GM23338 (cell line): ENCODE measurements around the gene ST6GALNAC3. TPM values are rescaled to one million over a fixed set of nuclear protein-coding genes. Genes with fewer than 3 reads are reported as not detected.

ENCODE experiments used
- ATAC-seq: fragments of 200-7000 bp; cut with Tn5 transposase; 3 replicates; pipeline ENCODE4 v1.9.1; 2020
- DNase-seq: peaks from one replicate; pipeline ENCODE4 v3.0.0-alpha.2; 2015; ENCODE audit warnings: low spot score
- H2AFZ ChIP-seq: fragments of 200-600 bp; sonication (generic); 2 replicates; pipeline ENCODE4 v1.8.0; 2016; ENCODE audit warnings: antibody characterized with exemption, mild to moderate bottlenecking, moderate library complexity
- H3F3A ChIP-seq: fragments of 200-600 bp; sonication (generic); replicated peaks from 2 replicates; pipeline ENCODE4 v1.8.0; 2017; ENCODE audit warnings: antibody characterized with exemption, mixed run types, low read depth
- H3K27ac ChIP-seq: fragments of 200-600 bp; sonication (generic); 2 replicates; pipeline ENCODE4 v1.6.1; 2016; ENCODE audit warnings: low read depth
- H3K27me3 ChIP-seq: fragments of 200-600 bp; sonication (generic); 2 replicates; pipeline ENCODE4 v1.8.0; 2016; ENCODE audit warnings: mild to moderate bottlenecking, mixed run types, moderate library complexity; ENCODE audit not compliant: insufficient read depth
- H3K36me3 ChIP-seq: fragments of 200-600 bp; sonication (generic); 2 replicates; pipeline ENCODE4 v1.8.0; 2016; ENCODE audit warnings: mild to moderate bottlenecking; ENCODE audit not compliant: insufficient read depth
- H3K4me1 ChIP-seq: fragments of 200-600 bp; sonication (generic); 2 replicates; pipeline ENCODE4 v1.8.0; 2016; ENCODE audit warnings: mild to moderate bottlenecking, moderate library complexity; ENCODE audit not compliant: insufficient read depth
- H3K4me2 ChIP-seq: fragments of 200-600 bp; sonication (generic); 2 replicates; pipeline ENCODE4 v1.7.1; 2017; ENCODE audit warnings: mixed run types
- H3K4me3 ChIP-seq: fragments of 200-600 bp; sonication (generic); 2 replicates; pipeline ENCODE4 v1.6.1; 2016; ENCODE audit warnings: mixed run types
- H3K79me2 ChIP-seq: fragments of 200-600 bp; sonication (generic); replicated peaks from 2 replicates; pipeline ENCODE4 v1.8.0; 2017; ENCODE audit warnings: mild to moderate bottlenecking; ENCODE audit not compliant: insufficient read depth
- H3K9me2 ChIP-seq: fragments of 200-600 bp; sonication (generic); 2 replicates; pipeline ENCODE4 v1.8.0; 2017; ENCODE audit not compliant: insufficient read depth
- H4K20me1 ChIP-seq: fragments of 200-600 bp; sonication (generic); replicated peaks from 2 replicates; pipeline ENCODE4 v1.8.0; 2017; ENCODE audit warnings: mild to moderate bottlenecking; ENCODE audit not compliant: insufficient read depth
- H3K27ac Mint-ChIP-seq: 2 replicates; pipeline ENCODE4 v1.8.0; 2020; ENCODE audit warnings: inconsistent platforms, mild to moderate bottlenecking, moderate library complexity, mixed read lengths
- H3K27me3 Mint-ChIP-seq: 3 replicates; pipeline ENCODE4 v1.8.0; 2022; ENCODE audit warnings: low read depth, mild to moderate bottlenecking, moderate library complexity, mixed read lengths, inconsistent platforms; ENCODE audit not compliant: insufficient read depth, poor library complexity
- H3K36me3 Mint-ChIP-seq: 3 replicates; pipeline ENCODE4 v1.8.0; 2021; ENCODE audit warnings: low read depth, mild to moderate bottlenecking, inconsistent platforms, moderate library complexity, mixed read lengths
- H3K4me1 Mint-ChIP-seq: 3 replicates; pipeline ENCODE4 v1.8.0; 2020; ENCODE audit warnings: mild to moderate bottlenecking, inconsistent platforms, mixed read lengths
- H3K4me3 Mint-ChIP-seq: 3 replicates; pipeline ENCODE4 v1.8.0; 2021; ENCODE audit warnings: moderate library complexity, mild to moderate bottlenecking, inconsistent platforms, mixed read lengths
- H3K9me3 Mint-ChIP-seq: 3 replicates; pipeline ENCODE4 v1.8.0; 2020; ENCODE audit warnings: moderate library complexity, mild to moderate bottlenecking, inconsistent platforms, mixed read lengths
- CREB1 ChIP-seq: fragments of 250-450 bp; sonication (Bioruptor Pico); IDR thresholded peaks from 2 replicates; pipeline ENCODE4 v1.5.0; 2020; ENCODE audit warnings: low read depth, mild to moderate bottlenecking, moderate library complexity
- EZH2 ChIP-seq: fragments of 200-600 bp; sonication (generic); IDR thresholded peaks from one replicate; pipeline ENCODE4 v1.8.0; 2017; ENCODE audit warnings: antibody characterized with exemption, mild to moderate bottlenecking, low read depth; ENCODE audit not compliant: unreplicated experiment
- EZH2phosphoT487 ChIP-seq: fragments of 200-600 bp; sonication (generic); IDR thresholded peaks from one replicate; pipeline ENCODE4 v1.8.1; 2018; ENCODE audit warnings: antibody characterized with exemption; ENCODE audit not compliant: unreplicated experiment
- JUNB ChIP-seq: IDR thresholded peaks from one replicate; pipeline ENCODE4 v1.6.1; 2016; ENCODE audit warnings: antibody characterized with exemption; ENCODE audit not compliant: unreplicated experiment
- NANOG ChIP-seq: IDR thresholded peaks from 2 replicates; pipeline ENCODE4 v1.6.1; 2016; ENCODE audit warnings: antibody characterized with exemption, borderline replicate concordance
- POLR2AphosphoS5 ChIP-seq: IDR thresholded peaks from 2 replicates; pipeline ENCODE4 v1.6.1; 2016; ENCODE audit warnings: antibody characterized with exemption, low read depth
- STAT1 ChIP-seq: IDR thresholded peaks from one replicate; pipeline ENCODE4 v1.6.1; 2016; ENCODE audit warnings: antibody characterized with exemption; ENCODE audit not compliant: unreplicated experiment
- ZNF114 ChIP-seq: fragments of 250-450 bp; sonication (Bioruptor Pico); IDR thresholded peaks from 2 replicates; pipeline ENCODE4 v1.5.0; 2020; ENCODE audit warnings: mild to moderate bottlenecking, moderate library complexity
- ZNF331 ChIP-seq: fragments of 250-450 bp; sonication (Bioruptor Pico); IDR thresholded peaks from 2 replicates; pipeline ENCODE4 v1.5.0; 2020; ENCODE audit warnings: low read depth, mild to moderate bottlenecking, moderate library complexity
- polyA plus RNA-seq: library from polyadenylated mRNA; unstranded; fragments of >200 nt; fragmentation: Nextera tagmentation; extraction: Ambion mirVana; gene quantifications from 2 replicates; pipeline ENCODE4 v1.2.1, GENCODE V29; 2016
- total RNA-seq: library from RNA; depleted of rRNA; stranded (reverse); fragments of >200 nt; shearing (Covaris generic); gene quantifications from 2 replicates; pipeline ENCODE4 v1.2.3, GENCODE V29; 2014
- TF ChIP-seq, protein P1 (sequence below), 2 experiments: fragments of 200-600 bp in 1 of 2; sonication (generic) in 1 of 2; conservative IDR thresholded peaks; 2 replicates each; pipeline versions ENCODE4 v1.5.1 to v1.6.1; 2016 to 2017; ENCODE audit warnings: antibody characterized with exemption in 2 of 2, low read depth in 2 of 2, mild to moderate bottlenecking in 2 of 2, moderate library complexity in 1 of 2
- TF ChIP-seq, protein P2 (sequence below): IDR thresholded peaks from 2 replicates; pipeline ENCODE4 v1.6.1; 2016; ENCODE audit warnings: antibody characterized with exemption
- TF ChIP-seq, protein P3 (sequence below): fragments of 250-450 bp; sonication (Bioruptor Pico); IDR thresholded peaks from 2 replicates; pipeline ENCODE4 v1.5.0; 2020; ENCODE audit warnings: mild to moderate bottlenecking, moderate library complexity

Gene ST6GALNAC3
- total and polyA plus RNA-seq, 2 experiments from 2014 or later: 4.7 to 11.6 TPM

DNA sequence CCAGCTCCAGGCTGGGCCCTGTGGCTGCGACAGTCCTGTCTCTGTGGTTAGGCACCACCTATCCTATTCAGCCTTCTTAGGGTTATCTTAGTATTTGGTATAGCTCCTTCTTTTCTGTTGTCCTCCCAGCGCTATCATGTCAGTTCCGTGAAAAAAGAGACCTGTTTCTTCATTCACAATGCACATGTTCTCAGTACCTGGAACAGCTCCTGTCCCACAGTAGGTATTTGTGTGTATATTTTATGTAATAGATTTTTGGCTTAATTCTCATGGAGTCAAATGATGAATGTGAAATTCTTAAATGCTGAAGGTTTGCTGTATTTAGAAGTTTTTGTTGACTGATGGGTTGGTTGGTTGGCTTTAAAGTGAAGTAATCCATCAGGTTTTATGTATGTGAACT, 279.7 kb downstream of the ST6GALNAC3 start (continued):
- no peak for TF ChIP-seq STAT1
- no peak for TF ChIP-seq EZH2
- TF ChIP-seq, protein P1, sequence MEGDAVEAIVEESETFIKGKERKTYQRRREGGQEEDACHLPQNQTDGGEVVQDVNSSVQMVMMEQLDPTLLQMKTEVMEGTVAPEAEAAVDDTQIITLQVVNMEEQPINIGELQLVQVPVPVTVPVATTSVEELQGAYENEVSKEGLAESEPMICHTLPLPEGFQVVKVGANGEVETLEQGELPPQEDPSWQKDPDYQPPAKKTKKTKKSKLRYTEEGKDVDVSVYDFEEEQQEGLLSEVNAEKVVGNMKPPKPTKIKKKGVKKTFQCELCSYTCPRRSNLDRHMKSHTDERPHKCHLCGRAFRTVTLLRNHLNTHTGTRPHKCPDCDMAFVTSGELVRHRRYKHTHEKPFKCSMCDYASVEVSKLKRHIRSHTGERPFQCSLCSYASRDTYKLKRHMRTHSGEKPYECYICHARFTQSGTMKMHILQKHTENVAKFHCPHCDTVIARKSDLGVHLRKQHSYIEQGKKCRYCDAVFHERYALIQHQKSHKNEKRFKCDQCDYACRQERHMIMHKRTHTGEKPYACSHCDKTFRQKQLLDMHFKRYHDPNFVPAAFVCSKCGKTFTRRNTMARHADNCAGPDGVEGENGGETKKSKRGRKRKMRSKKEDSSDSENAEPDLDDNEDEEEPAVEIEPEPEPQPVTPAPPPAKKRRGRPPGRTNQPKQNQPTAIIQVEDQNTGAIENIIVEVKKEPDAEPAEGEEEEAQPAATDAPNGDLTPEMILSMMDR (conservative IDR thresholded peaks at IDR 0.05; ENCODE audit: low read depth in 2 of 2): no peak
- no peak for TF ChIP-seq NANOG
- TF ChIP-seq POLR2AphosphoS5: no peak
- TF ChIP-seq, protein P2, sequence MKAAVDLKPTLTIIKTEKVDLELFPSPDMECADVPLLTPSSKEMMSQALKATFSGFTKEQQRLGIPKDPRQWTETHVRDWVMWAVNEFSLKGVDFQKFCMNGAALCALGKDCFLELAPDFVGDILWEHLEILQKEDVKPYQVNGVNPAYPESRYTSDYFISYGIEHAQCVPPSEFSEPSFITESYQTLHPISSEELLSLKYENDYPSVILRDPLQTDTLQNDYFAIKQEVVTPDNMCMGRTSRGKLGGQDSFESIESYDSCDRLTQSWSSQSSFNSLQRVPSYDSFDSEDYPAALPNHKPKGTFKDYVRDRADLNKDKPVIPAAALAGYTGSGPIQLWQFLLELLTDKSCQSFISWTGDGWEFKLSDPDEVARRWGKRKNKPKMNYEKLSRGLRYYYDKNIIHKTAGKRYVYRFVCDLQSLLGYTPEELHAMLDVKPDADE: no peak
- TF ChIP-seq JUNB: no peak

DNA sequence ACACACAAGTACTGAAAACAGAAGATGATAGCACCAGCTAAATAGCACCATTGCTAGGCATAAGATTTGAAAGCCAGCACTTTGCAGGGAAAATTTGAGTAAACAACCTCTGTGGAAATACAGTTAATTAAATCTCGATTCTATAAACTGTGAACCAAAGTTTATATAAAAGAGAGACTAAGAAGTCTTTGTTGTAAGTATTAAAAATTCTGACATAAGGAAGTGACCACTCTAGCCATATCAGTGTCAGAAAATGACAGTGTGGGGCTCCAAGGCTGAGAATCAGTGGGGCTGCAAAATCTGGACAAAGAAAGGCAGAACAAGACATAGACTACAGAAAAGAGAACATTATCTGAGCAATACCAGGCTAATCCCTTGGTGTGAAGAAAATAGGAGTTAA, 292.2 kb downstream of the ST6GALNAC3 start:
- ATAC-seq: no peak
- Mint-ChIP-seq H3K9me3 (no peaks in the 10 kb centered on the region), H3K27me3 (no peaks in the 10 kb centered on the region), H3K27ac (no peak overlapping the region), H3K4me3 (no peak overlapping the region), H3K36me3 (no peaks in the 10 kb centered on the region), H3K4me1 (peaks cover 9% of the 10 kb centered on the region)
- H2AFZ ChIP-seq: no peak overlapping the region
- peaks cover 10% of the 10 kb centered on the region; the same call in 1 of the 2 replicates for H3K4me1 ChIP-seq
- no peak overlapping the region for H3K4me2 ChIP-seq
- peaks cover 8% of the 10 kb centered on the region; the same call in 1 of the 2 replicates for H3K9me2 ChIP-seq
- no peaks in the 10 kb centered on the region for H3K79me2 ChIP-seq
- no peak overlapping the region for H3K4me3 ChIP-seq
- no peaks in the 10 kb centered on the region for H3F3A ChIP-seq
- no peaks in the 10 kb centered on the region for H3K27me3 ChIP-seq
- H3K36me3 ChIP-seq: no peaks in the 10 kb centered on the region
- no peak for DNase-seq
- no peak overlapping the region for H3K27ac ChIP-seq
- H4K20me1 ChIP-seq: no peaks in the 10 kb centered on the region
- TF ChIP-seq, protein P3, sequence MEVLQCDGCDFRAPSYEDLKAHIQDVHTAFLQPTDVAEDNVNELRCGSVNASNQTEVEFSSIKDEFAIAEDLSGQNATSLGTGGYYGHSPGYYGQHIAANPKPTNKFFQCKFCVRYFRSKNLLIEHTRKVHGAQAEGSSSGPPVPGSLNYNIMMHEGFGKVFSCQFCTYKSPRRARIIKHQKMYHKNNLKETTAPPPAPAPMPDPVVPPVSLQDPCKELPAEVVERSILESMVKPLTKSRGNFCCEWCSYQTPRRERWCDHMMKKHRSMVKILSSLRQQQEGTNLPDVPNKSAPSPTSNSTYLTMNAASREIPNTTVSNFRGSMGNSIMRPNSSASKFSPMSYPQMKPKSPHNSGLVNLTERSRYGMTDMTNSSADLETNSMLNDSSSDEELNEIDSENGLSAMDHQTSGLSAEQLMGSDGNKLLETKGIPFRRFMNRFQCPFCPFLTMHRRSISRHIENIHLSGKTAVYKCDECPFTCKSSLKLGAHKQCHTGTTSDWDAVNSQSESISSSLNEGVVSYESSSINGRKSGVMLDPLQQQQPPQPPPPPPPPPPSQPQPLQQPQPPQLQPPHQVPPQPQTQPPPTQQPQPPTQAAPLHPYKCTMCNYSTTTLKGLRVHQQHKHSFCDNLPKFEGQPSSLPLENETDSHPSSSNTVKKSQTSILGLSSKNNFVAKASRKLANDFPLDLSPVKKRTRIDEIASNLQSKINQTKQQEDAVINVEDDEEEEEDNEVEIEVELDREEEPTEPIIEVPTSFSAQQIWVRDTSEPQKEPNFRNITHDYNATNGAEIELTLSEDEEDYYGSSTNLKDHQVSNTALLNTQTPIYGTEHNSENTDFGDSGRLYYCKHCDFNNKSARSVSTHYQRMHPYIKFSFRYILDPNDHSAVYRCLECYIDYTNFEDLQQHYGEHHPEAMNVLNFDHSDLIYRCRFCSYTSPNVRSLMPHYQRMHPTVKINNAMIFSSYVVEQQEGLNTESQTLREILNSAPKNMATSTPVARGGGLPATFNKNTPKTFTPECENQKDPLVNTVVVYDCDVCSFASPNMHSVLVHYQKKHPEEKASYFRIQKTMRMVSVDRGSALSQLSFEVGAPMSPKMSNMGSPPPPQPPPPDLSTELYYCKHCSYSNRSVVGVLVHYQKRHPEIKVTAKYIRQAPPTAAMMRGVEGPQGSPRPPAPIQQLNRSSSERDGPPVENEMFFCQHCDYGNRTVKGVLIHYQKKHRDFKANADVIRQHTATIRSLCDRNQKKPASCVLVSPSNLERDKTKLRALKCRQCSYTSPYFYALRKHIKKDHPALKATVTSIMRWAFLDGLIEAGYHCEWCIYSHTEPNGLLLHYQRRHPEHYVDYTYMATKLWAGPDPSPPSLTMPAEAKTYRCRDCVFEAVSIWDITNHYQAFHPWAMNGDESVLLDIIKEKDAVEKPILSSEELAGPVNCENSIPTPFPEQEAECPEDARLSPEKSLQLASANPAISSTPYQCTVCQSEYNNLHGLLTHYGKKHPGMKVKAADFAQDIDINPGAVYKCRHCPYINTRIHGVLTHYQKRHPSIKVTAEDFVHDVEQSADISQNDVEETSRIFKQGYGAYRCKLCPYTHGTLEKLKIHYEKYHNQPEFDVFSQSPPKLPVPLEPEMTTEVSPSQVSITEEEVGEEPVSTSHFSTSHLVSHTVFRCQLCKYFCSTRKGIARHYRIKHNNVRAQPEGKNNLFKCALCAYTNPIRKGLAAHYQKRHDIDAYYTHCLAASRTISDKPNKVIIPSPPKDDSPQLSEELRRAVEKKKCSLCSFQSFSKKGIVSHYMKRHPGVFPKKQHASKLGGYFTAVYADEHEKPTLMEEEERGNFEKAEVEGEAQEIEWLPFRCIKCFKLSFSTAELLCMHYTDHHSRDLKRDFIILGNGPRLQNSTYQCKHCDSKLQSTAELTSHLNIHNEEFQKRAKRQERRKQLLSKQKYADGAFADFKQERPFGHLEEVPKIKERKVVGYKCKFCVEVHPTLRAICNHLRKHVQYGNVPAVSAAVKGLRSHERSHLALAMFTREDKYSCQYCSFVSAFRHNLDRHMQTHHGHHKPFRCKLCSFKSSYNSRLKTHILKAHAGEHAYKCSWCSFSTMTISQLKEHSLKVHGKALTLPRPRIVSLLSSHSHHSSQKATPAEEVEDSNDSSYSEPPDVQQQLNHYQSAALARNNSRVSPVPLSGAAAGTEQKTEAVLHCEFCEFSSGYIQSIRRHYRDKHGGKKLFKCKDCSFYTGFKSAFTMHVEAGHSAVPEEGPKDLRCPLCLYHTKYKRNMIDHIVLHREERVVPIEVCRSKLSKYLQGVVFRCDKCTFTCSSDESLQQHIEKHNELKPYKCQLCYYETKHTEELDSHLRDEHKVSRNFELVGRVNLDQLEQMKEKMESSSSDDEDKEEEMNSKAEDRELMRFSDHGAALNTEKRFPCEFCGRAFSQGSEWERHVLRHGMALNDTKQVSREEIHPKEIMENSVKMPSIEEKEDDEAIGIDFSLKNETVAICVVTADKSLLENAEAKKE: no peak
- TF ChIP-seq EZH2 (no peak), STAT1 (no peak), NANOG (no peak), ZNF331 (CRISPR knock-in tag) (no peak), JUNB (no peak), POLR2AphosphoS5 (no peak), CREB1 (CRISPR knock-in tag) (no peak), ZNF114 (no peak), EZH2phosphoT487 (no peak)
- TF ChIP-seq, protein P1 (conservative IDR thresholded peaks at IDR 0.05; ENCODE audit: low read depth in 2 of 2): no peak
- TF ChIP-seq, protein P2: no peak
